ENCODE results near the gene SESN1.

DNA sequence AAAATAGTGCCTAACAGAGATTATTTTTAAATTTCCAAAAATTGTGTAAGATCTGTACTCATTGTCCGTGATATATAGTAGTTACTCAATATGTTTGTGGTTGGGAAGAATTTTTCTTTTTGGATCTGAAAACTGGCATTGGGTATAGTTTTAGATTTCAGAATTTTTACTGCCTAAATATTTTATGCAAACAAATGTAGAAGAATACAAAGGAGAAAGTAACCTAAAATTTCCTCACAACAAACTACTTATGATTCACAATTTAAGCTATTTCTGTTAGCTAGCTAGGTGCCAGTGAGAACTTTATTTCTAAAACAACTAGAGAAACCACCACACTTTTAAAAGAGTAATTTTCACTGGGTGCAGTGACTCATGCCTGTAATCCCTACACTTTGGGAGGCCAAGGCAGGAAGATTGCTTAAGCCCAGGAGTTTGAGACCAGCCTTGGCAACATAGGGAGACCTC, 38.8 kb downstream of the SESN1 start:
- TF ChIP-seq, protein P1, sequence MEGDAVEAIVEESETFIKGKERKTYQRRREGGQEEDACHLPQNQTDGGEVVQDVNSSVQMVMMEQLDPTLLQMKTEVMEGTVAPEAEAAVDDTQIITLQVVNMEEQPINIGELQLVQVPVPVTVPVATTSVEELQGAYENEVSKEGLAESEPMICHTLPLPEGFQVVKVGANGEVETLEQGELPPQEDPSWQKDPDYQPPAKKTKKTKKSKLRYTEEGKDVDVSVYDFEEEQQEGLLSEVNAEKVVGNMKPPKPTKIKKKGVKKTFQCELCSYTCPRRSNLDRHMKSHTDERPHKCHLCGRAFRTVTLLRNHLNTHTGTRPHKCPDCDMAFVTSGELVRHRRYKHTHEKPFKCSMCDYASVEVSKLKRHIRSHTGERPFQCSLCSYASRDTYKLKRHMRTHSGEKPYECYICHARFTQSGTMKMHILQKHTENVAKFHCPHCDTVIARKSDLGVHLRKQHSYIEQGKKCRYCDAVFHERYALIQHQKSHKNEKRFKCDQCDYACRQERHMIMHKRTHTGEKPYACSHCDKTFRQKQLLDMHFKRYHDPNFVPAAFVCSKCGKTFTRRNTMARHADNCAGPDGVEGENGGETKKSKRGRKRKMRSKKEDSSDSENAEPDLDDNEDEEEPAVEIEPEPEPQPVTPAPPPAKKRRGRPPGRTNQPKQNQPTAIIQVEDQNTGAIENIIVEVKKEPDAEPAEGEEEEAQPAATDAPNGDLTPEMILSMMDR (IDR thresholded peaks at IDR 0.05): no peak
- TF ChIP-seq POLR2A (IDR thresholded peaks at IDR 0.05): no peak

Measured in vagina (tissue), 2 donors.